HCT116 (cell line): ENCODE results near the gene CAMK2A. TPM values are rescaled to one million over a fixed set of nuclear protein-coding genes. Genes with fewer than 3 reads are reported as not detected.

Source experiments
- ATAC-seq: fragments of 200-7000 bp; cut with Tn5 transposase; 2 replicates; pipeline ENCODE4 v1.9.1; 2020; ENCODE audit warnings: mild to moderate bottlenecking, moderate library complexity
- BruUV-seq: library from RNA; stranded (reverse); fragments of 400-500 nt; replicated peaks from 2 replicates; lab custom pipeline; 2021; lab: Mats Ljungman, UMichigan
- CTCF ChIA-PET: fragments of 300-600 bp; sonication (Branson Sonifier 250); formaldehyde crosslinking; loops from one replicate; lab custom pipeline; 2021; ENCODE audit warnings: antibody characterized with exemption; lab: Charles Lee
- POLR2A ChIA-PET: fragments of 300-600, 350-600 bp; sonication (Branson Sonifier 250); formaldehyde crosslinking; loops from one replicate; lab custom pipeline; 2021; ENCODE audit warnings: antibody characterized with exemption; lab: Charles Lee
- RAD21 ChIA-PET, 2 experiments: fragments of 300-600 bp; sonication (Branson Sonifier 250); formaldehyde crosslinking; loops; one replicate each; lab custom pipeline; 2023; ENCODE audit warnings: low total read pairs in 2 of 2; ENCODE audit not compliant: uncharacterized antibody in 2 of 2, unreplicated experiment in 2 of 2, low non-redundant PET in 1 of 2; lab: Charles Lee
- DNase-seq: peaks from one replicate; pipeline ENCODE4 v3.0.0-alpha.2; 2010; ENCODE audit warnings: low read depth, low spot score
- H2AFZ ChIP-seq: fragments of 200-600 bp; shearing (Covaris generic), sonication (generic); 2 replicates; pipeline ENCODE4 v1.6.1; 2017; ENCODE audit warnings: low read depth, mixed run types, mixed read lengths, antibody characterized with exemption, low read length; ENCODE audit not compliant: poor library complexity, severe bottlenecking
- H3K27ac ChIP-seq: 2 replicates; pipeline ENCODE4 v1.5.1; 2012; ENCODE audit warnings: low read depth, low read length
- H3K27me3 ChIP-seq: fragments of 200-600 bp; sonication (generic); 2 replicates; pipeline ENCODE4 v1.6.1; 2016; ENCODE audit warnings: mixed run types, low read length, mixed read lengths; ENCODE audit not compliant: insufficient read depth
- H3K36me3 ChIP-seq, 2 experiments: fragments of 200-500 bp in 1 of 2; fragments of 200-600 bp in 1 of 2; sonication (Bioruptor generic) in 1 of 2; sonication (generic) in 1 of 2; 2 replicates each; pipeline versions ENCODE4 v1.5.1 to v1.6.1; 2014 to 2016; ENCODE audit warnings: low read length in 2 of 2, inconsistent platforms in 1 of 2, mixed read lengths in 1 of 2, mixed run types in 1 of 2; ENCODE audit not compliant: insufficient read depth in 2 of 2, control insufficient read depth in 1 of 2
- H3K4me1 ChIP-seq, 2 experiments: fragments of 200-600 bp in 1 of 2; sonication (generic) in 1 of 2; 2 replicates each; pipeline versions ENCODE4 v1.5.1 to v1.6.1; 2012 to 2017; ENCODE audit warnings: low read length in 2 of 2, inconsistent platforms in 1 of 2, mild to moderate bottlenecking in 1 of 2, mixed read lengths in 1 of 2, mixed run types in 1 of 2, moderate library complexity in 1 of 2; ENCODE audit not compliant: insufficient read depth in 2 of 2, control insufficient read depth in 1 of 2
- H3K4me2 ChIP-seq: fragments of 200-600 bp; sonication (generic); 2 replicates; pipeline ENCODE4 v1.6.1; 2017; ENCODE audit warnings: mixed run types, low read length, mixed read lengths
- H3K4me3 ChIP-seq, 2 experiments: fragments of 200-600 bp in 1 of 2; sonication (generic) in 1 of 2; replicated peaks in 1 of 2; 2 replicates each; pipeline ENCODE4 v1.5.1; 2011 to 2016; ENCODE audit warnings: low read length in 2 of 2, control low read depth in 1 of 2, low read depth in 1 of 2, mild to moderate bottlenecking in 1 of 2, mixed read lengths in 1 of 2, mixed run types in 1 of 2
- H3K79me2 ChIP-seq: fragments of 200-600 bp; sonication (generic); 2 replicates; pipeline ENCODE4 v1.6.1; 2017; ENCODE audit warnings: mild to moderate bottlenecking, mixed run types, low read length, moderate library complexity, mixed read lengths; ENCODE audit not compliant: insufficient read depth
- H3K9ac ChIP-seq: fragments of 200-600 bp; sonication (generic); 2 replicates; pipeline ENCODE4 v1.6.1; 2016; ENCODE audit warnings: low read length, mixed read lengths
- H3K9me2 ChIP-seq: fragments of 200-600 bp; sonication (generic), shearing (Covaris generic); 2 replicates; pipeline ENCODE4 v1.6.1; 2017; ENCODE audit warnings: mixed run types, mild to moderate bottlenecking, moderate library complexity; ENCODE audit not compliant: insufficient read depth
- H3K9me3 ChIP-seq, 2 experiments: fragments of 200-500 bp in 1 of 2; fragments of 200-600 bp in 1 of 2; sonication (Bioruptor generic) in 1 of 2; sonication (generic) in 1 of 2; 2 replicates each; pipeline ENCODE4 v1.6.1; 2014 to 2017; ENCODE audit warnings: low read length in 2 of 2, mixed read lengths in 2 of 2, inconsistent platforms in 1 of 2, low read depth in 1 of 2, mild to moderate bottlenecking in 1 of 2, mixed run types in 1 of 2, moderate library complexity in 1 of 2; ENCODE audit not compliant: control insufficient read depth in 1 of 2, insufficient read depth in 1 of 2
- H4K20me1 ChIP-seq: fragments of 200-600 bp; sonication (generic), shearing (Covaris generic); 2 replicates; pipeline ENCODE4 v1.6.1; 2017; ENCODE audit warnings: mixed run types, mild to moderate bottlenecking, moderate library complexity; ENCODE audit not compliant: insufficient read depth
- ELF1 ChIP-seq: IDR thresholded peaks from 2 replicates; pipeline ENCODE4 v1.6.1; 2012; ENCODE audit warnings: low read depth, borderline replicate concordance
- EZH2 ChIP-seq: fragments of 200-600 bp; sonication (generic); IDR thresholded peaks from 2 replicates; pipeline ENCODE4 v1.6.1; 2017; ENCODE audit warnings: antibody characterized with exemption, mixed run types
- POLR2A ChIP-seq: IDR thresholded peaks from 2 replicates; pipeline ENCODE4 v1.7.0; 2011; ENCODE audit warnings: borderline replicate concordance; ENCODE audit not compliant: insufficient read depth, insufficient read length; ENCODE audit errors: extremely low read depth
- POLR2AphosphoS5 ChIP-seq: IDR thresholded peaks from 2 replicates; pipeline ENCODE4 v1.6.1; 2011; ENCODE audit warnings: mild to moderate bottlenecking, low read depth, low read length, moderate library complexity
- RAD21 ChIP-seq: IDR thresholded peaks from 2 replicates; pipeline ENCODE4 v1.6.1; 2012; ENCODE audit warnings: low read depth, mild to moderate bottlenecking
- REST ChIP-seq: IDR thresholded peaks from 2 replicates; pipeline ENCODE4 v1.6.1; 2012; ENCODE audit warnings: low read depth
- ZFX ChIP-seq: fragments of 450-650 bp; IDR thresholded peaks from 2 replicates; pipeline ENCODE4 v1.6.1; 2017
- intact Hi-C: fragments of 100-400 bp; cut with micrococcal nuclease; formaldehyde crosslinking; loops from 2 replicates; pipeline ENCODE4 v1.10.0; 2022
- total RNA-seq: library from RNA; stranded (reverse); gene quantifications from one replicate; pipeline ENCODE4 v1.2.1, GENCODE V29; 2021; ENCODE audit not compliant: unreplicated experiment

The CAMK2A gene
- total RNA-seq, 1 experiment from 2014 or later, result not detected

DNA sequence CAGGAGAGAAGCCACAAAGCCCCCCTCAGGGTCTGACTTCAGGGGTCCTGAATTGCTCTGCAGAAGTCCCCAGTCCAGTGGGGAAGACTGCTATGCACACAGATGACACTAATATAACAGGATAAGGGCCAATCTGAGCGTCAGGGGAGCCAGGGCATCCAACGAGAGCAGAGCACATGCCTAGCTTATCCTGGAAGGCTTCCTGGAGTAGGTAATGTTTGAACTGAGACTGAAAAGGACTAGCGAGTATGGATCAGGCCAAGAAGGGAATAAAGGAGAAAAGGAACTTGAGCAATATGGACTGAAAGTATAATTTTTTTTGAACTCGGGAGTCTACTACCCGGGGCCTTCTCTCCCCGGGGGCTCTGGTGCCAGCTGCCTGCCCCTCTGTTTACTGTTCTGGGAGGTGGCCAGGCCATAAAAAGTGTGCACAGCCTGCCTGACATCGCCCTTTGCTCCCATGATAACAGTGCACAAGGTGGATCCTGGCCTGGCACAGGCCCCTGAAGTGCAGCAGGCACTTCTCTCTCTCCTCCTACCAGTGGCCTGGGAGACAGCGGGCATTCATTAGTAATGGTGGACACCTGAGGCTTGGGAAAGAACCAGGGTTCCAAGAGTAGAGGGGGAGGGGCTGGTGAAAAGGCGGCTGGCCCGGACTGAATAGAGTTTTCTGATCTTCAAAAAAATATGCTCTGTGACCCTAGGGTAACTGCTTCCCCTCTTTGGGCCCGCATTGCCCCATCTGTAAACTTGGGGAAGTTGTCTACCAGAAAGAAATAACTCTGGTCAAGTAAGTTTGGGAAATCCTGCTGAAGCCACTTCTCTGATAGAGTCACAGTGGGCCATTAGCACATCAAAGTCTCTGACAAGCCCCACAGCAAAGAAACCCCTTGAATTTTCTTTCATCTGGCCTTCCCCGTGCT lies 104.3 kb downstream of the CAMK2A start:
- Histone ChIP-seq H3K27ac (no peak overlapping the region), H3K9me3 (no peaks in the 10 kb centered on the region), H3K36me3 (no peaks in the 10 kb centered on the region), H3K27me3 (no peaks in the 10 kb centered on the region), H3K4me2 (no peak overlapping the region), H3K9ac (no peak overlapping the region), H2AFZ (no peak overlapping the region), H3K9me2 (no peaks in the 10 kb centered on the region), H4K20me1 (no peaks in the 10 kb centered on the region), H3K4me1 (peaks cover 0 to 7% of the 10 kb centered on the region in 2 experiments; a peak in 1 of 4 replicates), H3K4me3 (no peak overlapping the region), H3K79me2 (no peaks in the 10 kb centered on the region)
- intact Hi-C loops, result no loop called here
- DNase-seq (no peak), ATAC-seq (no peak)
- ChIA-PET RAD21 (no interaction called here), POLR2A (no interaction called here), CTCF (no interaction called here)
- no peak for TF ChIP-seq POLR2AphosphoS5
- TF ChIP-seq EZH2, result no peak
- TF ChIP-seq RAD21, result no peak
- no peak for TF ChIP-seq ZFX
- TF ChIP-seq ELF1, result no peak
- no peak for TF ChIP-seq POLR2A
- TF ChIP-seq REST, result no peak
- no TSS peak for BruUV-seq
